Neural cell (in vitro differentiated cells): ENCODE data around the gene AP1S3.
"Not testable (repeated sequence)": the region's sequence is repeated elsewhere in the genome, so short reads cannot be mapped to it uniquely, and the experiment has no call there.

Experiments
- EP300 ChIP-seq: fragments of 450-650 bp; conservative IDR thresholded peaks from 2 replicates; pipeline ENCODE4 v1.6.1; 2014; ENCODE audit warnings: antibody characterized with exemption, mild to moderate bottlenecking, moderate library complexity; ENCODE audit not compliant: poor library complexity, severe bottlenecking
- EZH2 ChIP-seq: fragments of 200-600, 300-800 bp; shearing (Covaris generic), sonication (generic); IDR thresholded peaks from 2 replicates; pipeline ENCODE4 v1.6.1; 2014; ENCODE audit warnings: antibody characterized with exemption, low read length, borderline replicate concordance, mild to moderate bottlenecking; ENCODE audit not compliant: insufficient read depth, poor library complexity, severe bottlenecking
- POLR2AphosphoS5 ChIP-seq: IDR thresholded peaks from 2 replicates; pipeline ENCODE4 v1.6.1; 2012
- RAD21 ChIP-seq: fragments of 450-650 bp; conservative IDR thresholded peaks from 2 replicates; pipeline ENCODE4 v1.6.1; 2014; ENCODE audit warnings: antibody characterized with exemption, mild to moderate bottlenecking, moderate library complexity
- REST ChIP-seq: IDR thresholded peaks from 2 replicates; pipeline ENCODE4 v1.6.1; 2012; ENCODE audit warnings: borderline replicate concordance
- SMC3 ChIP-seq: fragments of 450-650 bp; conservative IDR thresholded peaks from 2 replicates; pipeline ENCODE4 v1.6.1; 2014; ENCODE audit warnings: antibody characterized with exemption, mild to moderate bottlenecking, moderate library complexity; ENCODE audit not compliant: poor library complexity
- TAF1 ChIP-seq: IDR thresholded peaks from 2 replicates; pipeline ENCODE4 v1.6.1; 2012; ENCODE audit warnings: low read depth
- TF ChIP-seq, protein P1 (sequence below): fragments of 450-650 bp; IDR thresholded peaks from 2 replicates; pipeline ENCODE4 v1.5.1; 2014; ENCODE audit warnings: antibody characterized with exemption, mild to moderate bottlenecking, moderate library complexity; ENCODE audit not compliant: poor library complexity, severe bottlenecking

GRCh38 chr2:223788106-223788505, 49.3 kb downstream of the AP1S3 start:
- TF ChIP-seq, protein P1, sequence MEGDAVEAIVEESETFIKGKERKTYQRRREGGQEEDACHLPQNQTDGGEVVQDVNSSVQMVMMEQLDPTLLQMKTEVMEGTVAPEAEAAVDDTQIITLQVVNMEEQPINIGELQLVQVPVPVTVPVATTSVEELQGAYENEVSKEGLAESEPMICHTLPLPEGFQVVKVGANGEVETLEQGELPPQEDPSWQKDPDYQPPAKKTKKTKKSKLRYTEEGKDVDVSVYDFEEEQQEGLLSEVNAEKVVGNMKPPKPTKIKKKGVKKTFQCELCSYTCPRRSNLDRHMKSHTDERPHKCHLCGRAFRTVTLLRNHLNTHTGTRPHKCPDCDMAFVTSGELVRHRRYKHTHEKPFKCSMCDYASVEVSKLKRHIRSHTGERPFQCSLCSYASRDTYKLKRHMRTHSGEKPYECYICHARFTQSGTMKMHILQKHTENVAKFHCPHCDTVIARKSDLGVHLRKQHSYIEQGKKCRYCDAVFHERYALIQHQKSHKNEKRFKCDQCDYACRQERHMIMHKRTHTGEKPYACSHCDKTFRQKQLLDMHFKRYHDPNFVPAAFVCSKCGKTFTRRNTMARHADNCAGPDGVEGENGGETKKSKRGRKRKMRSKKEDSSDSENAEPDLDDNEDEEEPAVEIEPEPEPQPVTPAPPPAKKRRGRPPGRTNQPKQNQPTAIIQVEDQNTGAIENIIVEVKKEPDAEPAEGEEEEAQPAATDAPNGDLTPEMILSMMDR: not testable (repeated sequence)
- TF ChIP-seq EP300, RAD21, EZH2, POLR2AphosphoS5, SMC3, TAF1, REST: not testable (repeated sequence)
